IPS-15b (cell line): ENCODE measurements around the gene EFNA2.
A peak's percentile ranks its signal among the peaks of the same experiment; 100 is the strongest.

Experiments
- H3K27me3 ChIP-seq: one replicate; pipeline ENCODE4 v1.6.1; 2013; ENCODE audit warnings: low read length; ENCODE audit not compliant: control insufficient read depth, insufficient read depth
- H3K36me3 ChIP-seq: one replicate; pipeline ENCODE4 v1.6.1; 2013; ENCODE audit warnings: low read length; ENCODE audit not compliant: control insufficient read depth, insufficient read depth
- H3K4me1 ChIP-seq: one replicate; pipeline ENCODE4 v1.6.1; 2013; ENCODE audit warnings: mild to moderate bottlenecking, low read length; ENCODE audit not compliant: control insufficient read depth, insufficient read depth
- H3K4me3 ChIP-seq: one replicate; pipeline ENCODE4 v1.5.1; 2013; ENCODE audit warnings: low read depth, low read length
- H3K9ac ChIP-seq: one replicate; pipeline ENCODE4 v1.6.1; 2013; ENCODE audit warnings: low read depth, mild to moderate bottlenecking, low read length
- H3K9me3 ChIP-seq: one replicate; pipeline ENCODE4 v1.6.1; 2013; ENCODE audit warnings: mild to moderate bottlenecking, low read length; ENCODE audit not compliant: control insufficient read depth, insufficient read depth

The EFNA2 gene

DNA sequence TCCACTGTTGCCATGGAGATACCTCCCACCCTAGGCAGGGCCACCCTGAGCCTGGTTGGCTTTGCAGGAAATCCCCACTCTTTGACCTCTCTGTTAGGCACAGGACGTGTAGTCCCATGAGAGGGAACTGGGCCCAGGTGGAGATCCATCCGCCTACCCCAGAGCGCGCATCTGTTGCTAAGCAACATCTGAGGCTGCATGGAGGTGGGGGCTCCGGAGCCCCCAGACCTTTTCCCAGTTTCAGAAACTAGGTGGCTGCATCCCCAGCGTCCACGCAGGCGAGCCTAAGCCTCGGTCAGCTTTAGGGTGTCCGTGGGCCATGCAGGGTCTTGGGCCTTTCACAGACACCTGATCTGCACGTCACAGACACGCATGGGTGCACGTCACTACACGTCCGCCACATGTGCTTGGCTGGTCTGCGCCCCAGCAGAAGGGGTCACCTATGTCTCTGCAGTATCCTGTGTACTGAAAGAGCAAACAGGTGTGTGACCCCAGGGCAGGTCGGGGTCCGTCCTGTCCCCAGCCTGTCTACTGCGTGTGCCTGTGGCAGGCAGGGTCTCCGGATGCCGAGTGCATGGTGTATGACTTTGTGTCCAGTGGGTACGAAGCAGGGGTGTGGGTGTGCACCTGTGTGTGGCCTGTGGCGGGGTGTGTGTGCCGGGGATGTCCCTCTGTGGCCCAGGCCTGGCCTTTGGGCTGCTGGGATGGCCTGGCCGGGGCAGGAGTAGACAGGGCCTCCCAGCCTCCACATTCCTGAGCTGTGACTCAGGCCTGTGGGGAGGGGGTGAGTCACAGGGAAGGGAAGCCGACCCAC lies 20.7 kb upstream of the EFNA2 start:
- no peaks in the 10 kb centered on the region for H3K27me3 ChIP-seq
- no peak overlapping the region for H3K4me3 ChIP-seq
- H3K9me3 ChIP-seq, result no peaks in the 10 kb centered on the region
- H3K36me3 ChIP-seq, result peaks cover 3% of the 10 kb centered on the region
- peaks cover 11% of the 10 kb centered on the region for H3K4me1 ChIP-seq
- no peak overlapping the region for H3K9ac ChIP-seq

DNA sequence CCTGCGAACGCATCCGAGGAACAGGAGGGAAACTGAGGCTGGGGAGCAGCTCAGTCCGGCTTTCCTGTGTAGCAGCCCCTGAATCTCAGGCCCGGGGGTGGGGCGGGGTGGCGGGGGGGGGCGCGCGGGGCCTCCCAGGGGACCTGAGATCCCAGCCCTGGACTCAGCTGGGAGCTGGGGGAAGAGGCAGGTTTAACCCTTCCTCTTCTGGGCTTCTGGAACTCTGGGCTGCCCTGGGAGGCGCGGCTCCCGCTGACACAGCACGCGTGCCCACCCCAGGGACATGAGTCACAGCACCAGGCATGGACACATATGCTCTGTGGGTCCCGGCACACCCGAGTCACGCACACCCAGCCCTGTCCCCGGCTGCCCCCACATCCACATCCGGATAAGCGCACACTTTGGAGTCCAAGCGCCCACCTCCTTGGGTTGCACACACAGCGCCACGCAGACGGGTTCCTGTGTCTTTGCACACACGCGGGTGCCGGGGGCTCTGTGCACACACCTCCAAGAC lies 20.0 kb upstream of the EFNA2 start:
- Histone ChIP-seq H3K9ac (peak overlapping the region; percentile 70), H3K4me3 (peak overlapping the region; percentile 79), H3K4me1 (peaks cover 10% of the 10 kb centered on the region), H3K9me3 (no peaks in the 10 kb centered on the region), H3K27me3 (no peaks in the 10 kb centered on the region), H3K36me3 (peaks cover 6% of the 10 kb centered on the region)

DNA sequence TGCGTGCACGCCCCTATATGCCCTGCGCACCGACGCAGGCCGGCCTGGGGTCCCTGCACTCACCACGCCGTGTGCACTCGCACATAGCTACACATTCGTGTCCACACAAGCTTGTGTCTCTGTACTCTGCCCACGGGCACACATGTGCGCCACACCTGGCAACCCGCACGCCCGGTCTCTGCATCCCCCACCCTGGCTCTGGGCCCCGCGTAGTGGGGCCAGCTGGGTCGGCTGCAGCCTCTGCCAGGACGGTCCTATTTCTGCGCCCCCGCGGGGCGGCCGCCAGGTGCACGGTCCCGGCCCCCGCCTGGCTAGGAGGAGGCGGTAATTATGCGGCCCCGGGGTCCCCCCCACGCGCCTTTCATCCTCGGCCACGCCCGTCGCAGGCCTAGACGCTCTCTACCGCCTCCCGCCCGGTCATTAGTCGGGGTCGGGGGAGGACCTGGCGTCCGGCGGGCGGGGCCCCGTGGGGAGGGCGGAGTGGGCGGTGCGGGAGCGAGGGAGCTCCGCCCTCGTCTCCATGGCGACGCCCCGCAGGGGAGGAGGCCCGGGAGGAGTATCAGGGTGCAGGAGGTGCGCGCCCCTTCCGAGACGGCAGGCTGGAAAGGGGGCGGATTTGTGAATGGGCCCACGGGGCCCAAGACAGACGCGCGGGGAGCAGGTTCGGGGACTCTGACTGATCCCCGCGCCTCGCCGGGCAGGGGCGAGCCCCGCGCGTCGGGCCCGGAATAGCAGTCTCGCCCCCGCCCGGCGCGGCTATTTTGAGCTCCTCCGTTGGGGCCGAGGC lies 19.4 kb upstream of the EFNA2 start:
- Histone ChIP-seq H3K36me3 (peaks cover 12% of the 10 kb centered on the region), H3K9me3 (no peaks in the 10 kb centered on the region), H3K27me3 (no peaks in the 10 kb centered on the region), H3K4me1 (peaks cover 10% of the 10 kb centered on the region), H3K9ac (peak overlapping the region; percentile 70), H3K4me3 (peak overlapping the region; percentile 79)

DNA sequence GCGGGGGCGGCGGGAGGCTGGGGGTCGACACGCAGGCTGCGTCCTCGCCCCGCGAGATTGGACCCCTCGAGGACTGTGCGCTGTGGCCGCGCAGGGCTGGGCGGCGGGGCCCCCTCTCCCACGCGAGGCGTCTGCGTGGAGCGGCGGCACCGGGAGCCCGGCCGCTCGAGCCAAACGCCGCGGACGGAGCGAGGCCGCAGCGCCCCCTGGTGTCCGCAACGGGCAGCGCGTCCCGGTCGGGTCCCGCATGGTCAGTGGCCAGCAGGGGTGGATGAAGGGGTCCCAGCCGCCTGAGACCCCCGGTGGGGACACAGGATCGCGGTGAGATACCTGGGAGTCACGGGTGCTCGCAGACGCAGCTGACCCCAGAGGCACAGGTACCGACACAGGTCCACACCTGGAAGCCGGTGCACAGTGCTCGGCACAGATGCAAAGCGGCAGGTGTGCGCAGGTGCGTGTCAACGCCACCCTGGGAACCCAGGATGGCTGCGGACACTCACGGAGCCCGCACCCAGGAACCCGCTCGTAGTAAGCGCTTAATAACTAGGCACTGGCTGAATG lies 18.7 kb upstream of the EFNA2 start:
- peaks cover 10% of the 10 kb centered on the region for H3K4me1 ChIP-seq
- no peaks in the 10 kb centered on the region for H3K9me3 ChIP-seq
- H3K36me3 ChIP-seq, result peaks cover 19% of the 10 kb centered on the region
- H3K4me3 ChIP-seq, result peak overlapping the region; percentile 63
- H3K9ac ChIP-seq, result no peak overlapping the region
- H3K27me3 ChIP-seq, result no peaks in the 10 kb centered on the region

DNA sequence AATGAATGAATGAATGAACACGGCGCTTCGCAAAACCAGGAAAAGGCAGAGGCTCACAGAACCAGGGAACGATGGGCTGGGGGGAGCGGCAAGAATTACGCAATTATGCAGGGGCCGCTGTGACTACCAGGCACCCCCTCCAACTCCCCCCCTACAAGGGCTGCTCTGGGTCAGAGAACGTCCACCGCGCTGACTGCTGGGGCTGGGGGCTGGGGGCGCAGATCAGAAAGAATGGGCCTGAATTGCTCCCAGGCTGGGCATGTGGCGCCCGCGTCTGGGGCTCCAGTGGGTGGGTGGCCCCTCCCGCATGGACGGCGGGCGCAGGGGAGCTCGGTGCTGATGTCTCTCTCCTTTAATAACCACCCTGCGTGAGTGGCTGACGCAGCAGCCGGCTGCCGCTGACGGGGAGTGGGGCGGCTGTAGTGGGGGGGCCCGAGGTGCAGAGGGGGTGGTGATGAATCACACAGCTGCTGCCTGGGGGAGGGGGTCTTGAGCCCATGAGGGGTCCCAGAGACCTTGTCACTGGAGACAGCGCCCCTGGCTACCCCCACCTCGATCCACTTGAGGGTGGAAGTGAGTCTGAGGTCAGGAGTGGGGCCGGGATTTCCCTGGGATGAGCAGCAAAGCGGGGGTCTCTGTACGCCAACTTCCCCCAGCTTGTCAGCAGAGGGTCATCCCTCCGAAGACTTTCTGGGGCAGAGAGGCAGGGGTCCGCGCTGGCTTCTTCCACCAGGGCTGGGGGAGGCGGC lies 18.0 kb upstream of the EFNA2 start:
- Histone ChIP-seq H3K9me3 (no peaks in the 10 kb centered on the region), H3K4me3 (peak overlapping the region; percentile 63), H3K36me3 (peaks cover 26% of the 10 kb centered on the region), H3K9ac (no peak overlapping the region), H3K27me3 (no peaks in the 10 kb centered on the region), H3K4me1 (peaks cover 10% of the 10 kb centered on the region)

DNA sequence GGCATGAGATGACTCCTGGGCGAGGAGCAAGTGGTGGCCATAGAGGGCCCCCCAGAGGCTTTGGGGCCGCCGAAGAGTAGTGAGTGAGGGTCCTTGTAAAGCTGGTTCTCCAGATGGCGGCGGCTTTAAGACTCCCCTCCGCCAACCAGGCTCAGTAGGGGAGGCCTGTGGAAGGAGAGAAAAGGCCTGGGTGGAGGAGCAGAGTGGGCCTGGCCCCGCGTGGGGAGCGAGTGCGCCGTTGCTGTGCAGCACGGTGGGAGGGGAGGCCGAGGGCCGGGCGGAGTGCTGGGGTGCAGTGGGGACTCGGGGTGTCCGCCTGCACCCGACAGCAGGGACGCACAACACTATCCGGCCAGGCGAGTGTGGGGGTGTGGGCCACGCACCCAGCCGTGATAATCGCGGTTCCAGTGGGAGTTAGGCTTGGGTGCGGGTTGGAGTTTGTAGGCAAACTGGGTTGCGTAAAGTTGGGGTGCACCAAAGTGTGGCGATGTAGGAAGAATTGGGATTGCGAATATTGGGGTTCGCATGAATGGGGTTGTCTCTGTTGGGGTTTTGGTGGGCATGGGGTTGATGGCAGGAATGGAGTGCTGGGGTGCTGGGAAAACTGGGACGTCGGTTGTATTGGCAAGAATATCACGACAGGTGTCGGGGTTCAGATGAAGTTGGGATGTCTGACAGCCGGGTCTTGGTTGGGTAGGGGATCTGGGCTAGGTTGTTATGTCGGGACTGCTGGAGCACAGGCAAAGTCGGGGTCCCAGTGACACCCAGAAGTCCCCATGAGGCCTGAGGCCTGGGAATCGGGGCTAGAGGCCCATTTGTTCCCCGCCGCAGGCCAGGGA lies 17.2 kb upstream of the EFNA2 start:
- H3K9ac ChIP-seq, result peak overlapping the region; percentile 54

DNA sequence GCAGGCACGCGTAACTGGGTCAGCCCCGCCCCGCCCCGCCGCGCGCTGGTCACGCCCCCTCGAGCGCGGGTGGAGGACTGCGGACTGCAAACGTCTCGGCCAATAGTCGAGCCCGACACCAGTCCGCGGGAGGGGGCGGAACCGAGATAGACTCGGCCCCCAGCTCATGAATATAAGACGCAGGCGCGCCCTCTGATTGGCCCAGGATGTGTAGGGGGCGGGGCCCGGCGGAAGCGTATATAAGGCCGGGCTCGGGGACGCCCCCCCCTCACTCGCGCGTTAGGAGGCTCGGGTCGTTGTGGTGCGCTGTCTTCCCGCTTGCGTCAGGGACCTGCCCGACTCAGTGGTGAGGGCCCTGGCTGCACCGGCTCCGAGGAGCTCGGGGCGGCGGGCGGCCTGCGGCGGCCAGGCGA lies 16.6 kb upstream of the EFNA2 start, which contains the start of gene CIRBP:
TSS of gene CIRBP (plus strand) at position 268 of the 413 bp plus-strand sequence. CDS start 1,602 bp downstream, outside the sequence.
- Histone ChIP-seq H3K4me3 (peak within 1 kb of the TSS; percentile 94), H3K27me3 (no peaks in the 10 kb centered on the region), H3K9me3 (no peaks in the 10 kb centered on the region), H3K9ac (peak within 1 kb of the TSS; percentile 99), H3K4me1 (peaks cover 15% of the 10 kb centered on the region), H3K36me3 (peaks cover 38% of the 10 kb centered on the region)

More for the DNA sequence above, 17.2 kb upstream of the EFNA2 start:
- H3K36me3 ChIP-seq, result peaks cover 33% of the 10 kb centered on the region
- H3K9me3 ChIP-seq, result no peaks in the 10 kb centered on the region
- no peaks in the 10 kb centered on the region for H3K27me3 ChIP-seq
- H3K4me1 ChIP-seq, result peaks cover 13% of the 10 kb centered on the region
- H3K4me3 ChIP-seq, result peak overlapping the region; percentile 63

DNA sequence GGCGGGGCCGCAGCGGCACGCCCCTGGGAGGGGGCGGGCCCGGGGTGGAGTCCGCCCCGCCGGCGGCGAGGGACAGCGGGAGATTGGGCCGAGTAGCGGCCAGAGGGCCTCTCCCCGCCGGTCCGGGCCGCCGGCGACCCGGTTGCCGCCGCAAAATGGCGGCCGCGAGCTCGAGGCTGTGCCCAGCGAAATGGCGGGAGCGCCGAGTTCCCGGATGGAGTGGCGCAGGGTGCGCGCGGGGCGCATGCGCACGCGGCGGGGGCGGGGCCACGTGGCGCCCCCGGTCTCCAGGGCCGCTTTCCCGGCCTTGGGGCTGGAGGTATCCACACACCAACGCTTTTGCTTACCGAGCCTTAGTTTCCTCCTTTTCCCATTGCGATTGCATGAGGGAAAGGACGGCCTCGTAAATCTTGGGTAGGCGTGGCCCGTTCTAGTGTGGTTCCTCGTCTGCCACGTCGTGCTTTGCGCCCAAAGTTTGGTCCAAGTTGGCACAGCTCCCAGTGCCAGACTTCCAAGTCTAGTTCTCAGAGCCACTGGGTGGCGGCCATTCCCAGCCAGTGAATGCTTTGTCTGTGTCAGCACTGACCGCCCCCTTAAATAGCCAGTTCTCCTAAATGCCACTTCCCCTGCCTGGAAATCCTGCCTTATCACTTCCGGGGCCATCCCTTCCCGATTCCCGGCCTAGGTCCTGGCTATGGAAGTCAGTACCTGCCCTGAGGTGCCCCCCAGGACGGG lies 16.0 kb upstream of the EFNA2 start:
- Histone ChIP-seq H3K36me3 (peaks cover 43% of the 10 kb centered on the region), H3K27me3 (no peaks in the 10 kb centered on the region), H3K4me3 (peak overlapping the region; percentile 94), H3K9me3 (no peaks in the 10 kb centered on the region), H3K4me1 (peaks cover 15% of the 10 kb centered on the region), H3K9ac (peak overlapping the region; percentile 99)

DNA sequence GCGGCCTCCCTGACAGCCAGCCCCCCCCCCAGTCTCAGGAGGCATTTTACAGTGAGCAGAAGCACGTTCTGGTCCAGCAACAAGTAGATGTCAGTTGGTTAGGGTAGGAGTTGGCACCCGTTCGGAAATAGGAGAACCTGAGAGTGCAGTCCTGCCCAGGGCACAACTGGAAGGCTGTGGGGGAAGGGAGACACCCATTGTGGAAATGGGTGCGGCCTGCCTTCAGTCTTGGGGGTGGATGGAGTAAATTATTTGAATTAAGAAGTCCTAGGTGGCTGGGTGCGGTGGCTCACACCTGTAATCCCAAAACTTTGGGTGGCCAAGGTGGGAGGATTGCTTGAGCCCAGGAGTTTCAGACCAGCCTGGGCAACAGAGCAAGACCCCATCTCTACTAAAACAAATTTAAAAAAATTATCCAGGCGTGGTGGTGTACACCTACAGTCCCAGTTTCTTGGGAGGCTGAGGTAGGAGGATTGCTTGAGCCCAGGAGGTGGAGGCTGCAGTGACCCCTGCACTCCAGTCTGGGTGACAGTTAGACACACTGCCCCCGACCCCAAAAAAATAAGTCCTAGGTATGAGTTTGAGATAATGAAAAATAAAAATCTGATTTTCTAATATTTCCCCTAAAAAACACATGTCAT lies 15.3 kb upstream of the EFNA2 start:
- peaks cover 43% of the 10 kb centered on the region for H3K36me3 ChIP-seq
- peaks cover 9% of the 10 kb centered on the region for H3K4me1 ChIP-seq
- no peaks in the 10 kb centered on the region for H3K9me3 ChIP-seq
- H3K9ac ChIP-seq, result peak overlapping the region; percentile 99
- no peaks in the 10 kb centered on the region for H3K27me3 ChIP-seq
- H3K4me3 ChIP-seq, result peak overlapping the region; percentile 94
